Sigmoid colon (tissue), 4 donors: ENCODE measurements around the gene ZCCHC14.

Experiments
- CTCF ChIP-seq, 4 experiments: fragments of 450-650 bp in 3 of 4; fragments of 200-600 bp in 1 of 4; IDR thresholded peaks; one replicate each; pipeline ENCODE4 v1.5.1; 2016 to 2019; ENCODE audit warnings: antibody characterized with exemption in 4 of 4, mild to moderate bottlenecking in 3 of 4, moderate library complexity in 2 of 4
- EP300 ChIP-seq, 4 donors: sonication (generic); formaldehyde crosslinking; IDR thresholded peaks; one replicate each; pipeline ENCODE4 v1.6.1; 2017; ENCODE audit warnings: antibody characterized with exemption in 4 of 4
- POLR2A ChIP-seq, 2 donors: fragments of 450-650 bp; IDR thresholded peaks; one replicate each; pipeline ENCODE4 v1.6.1; 2016; ENCODE audit warnings: antibody characterized with exemption in 2 of 2, mild to moderate bottlenecking in 2 of 2, moderate library complexity in 2 of 2
- POLR2AphosphoS5 ChIP-seq, 4 donors: sonication (generic); formaldehyde crosslinking; IDR thresholded peaks; one replicate each; pipeline ENCODE4 v1.6.1; 2017; ENCODE audit warnings: antibody characterized with exemption in 4 of 4

- TF ChIP-seq CTCF (IDR thresholded peaks at IDR 0.05) (no peak), EP300 (IDR thresholded peaks at IDR 0.05) (no peak), POLR2A (IDR thresholded peaks at IDR 0.05) (no peak), POLR2AphosphoS5 (IDR thresholded peaks at IDR 0.05) (no peak)
Measured at GRCh38 chr16:87368029-87368770, 124.6 kb downstream of the ZCCHC14 start.
